IMR-90 (cell line): ENCODE data around the gene IRAK4. TPM values are rescaled to one million over a fixed set of nuclear protein-coding genes. Genes with fewer than 3 reads are reported as not detected.

Experiments
- ATAC-seq: fragments of 200-7000 bp; cut with Tn5 transposase; 2 replicates; pipeline ENCODE4 v1.9.1; 2020; ENCODE audit warnings: low read depth, mild to moderate bottlenecking, moderate library complexity
- BruUV-seq: library from RNA; stranded (reverse); fragments of 400-500 nt; replicated peaks from 2 replicates; lab custom pipeline; 2021; lab: Mats Ljungman, UMichigan
- CTCF ChIA-PET: fragments of 300-600 bp; formaldehyde crosslinking; extraction: SDS; loops from one replicate; lab custom pipeline; 2021; ENCODE audit warnings: antibody characterized with exemption; lab: Yijun Ruan, JAX
- POLR2A ChIA-PET: fragments of 300-600 bp; sonication (Branson Sonifier 250); formaldehyde crosslinking; loops from one replicate; lab custom pipeline; 2022; ENCODE audit warnings: antibody characterized with exemption; ENCODE audit not compliant: unreplicated experiment; lab: Charles Lee
- DNase-seq: peaks from one replicate; pipeline ENCODE4 v3.0.0; 2013
- H2AFZ ChIP-seq: replicated peaks from 2 replicates; pipeline ENCODE3; 2013; ENCODE audit warnings: low read length, mild to moderate bottlenecking; ENCODE audit not compliant: poor library complexity
- H2AK5ac ChIP-seq: 2 replicates; pipeline ENCODE4 v1.6.1; 2013; ENCODE audit warnings: low read depth, low read length, inconsistent platforms
- H2AK9ac ChIP-seq: replicated peaks from 2 replicates; pipeline ENCODE3; 2013; ENCODE audit warnings: mild to moderate bottlenecking, low read depth, low read length, moderate library complexity; ENCODE audit not compliant: poor library complexity
- H2BK120ac ChIP-seq: 2 replicates; pipeline ENCODE4 v1.6.1; 2013; ENCODE audit warnings: low read depth, low read length, inconsistent platforms
- H2BK15ac ChIP-seq: 3 replicates; pipeline ENCODE4 v1.6.1; 2013; ENCODE audit warnings: low read depth, low read length, inconsistent platforms
- H2BK20ac ChIP-seq: 2 replicates; pipeline ENCODE4 v1.6.1; 2013; ENCODE audit warnings: low read depth, mild to moderate bottlenecking, inconsistent platforms, low read length, moderate library complexity
- H2BK5ac ChIP-seq: 2 replicates; pipeline ENCODE4 v1.6.1; 2013; ENCODE audit warnings: mild to moderate bottlenecking, low read depth, low read length, inconsistent platforms; ENCODE audit not compliant: poor library complexity, severe bottlenecking
- H3K14ac ChIP-seq: replicated peaks from 2 replicates; pipeline ENCODE4 v1.6.1; 2013; ENCODE audit warnings: low read depth, low read length, inconsistent platforms
- H3K18ac ChIP-seq: 2 replicates; pipeline ENCODE4 v1.6.1; 2013; ENCODE audit warnings: low read depth, low read length, control low read depth
- H3K23ac ChIP-seq: 2 replicates; pipeline ENCODE4 v1.6.1; 2013; ENCODE audit warnings: low read depth, low read length, inconsistent platforms
- H3K27ac ChIP-seq: 2 replicates; pipeline ENCODE4 v1.5.1; 2013; ENCODE audit warnings: mild to moderate bottlenecking, control low read depth, low read length; ENCODE audit not compliant: insufficient read depth
- H3K27me3 ChIP-seq: 2 replicates; pipeline ENCODE4 v1.6.1; 2013; ENCODE audit warnings: low read length; ENCODE audit not compliant: control insufficient read depth, insufficient read depth
- H3K36me3 ChIP-seq: 2 replicates; pipeline ENCODE4 v1.6.1; 2013; ENCODE audit warnings: low read length, mixed read lengths; ENCODE audit not compliant: control insufficient read depth, insufficient read depth
- H3K4ac ChIP-seq: 2 replicates; pipeline ENCODE4 v1.6.1; 2013; ENCODE audit warnings: low read depth, low read length, inconsistent platforms
- H3K4me1 ChIP-seq: 2 replicates; pipeline ENCODE4 v1.6.1; 2013; ENCODE audit warnings: low read length, mixed read lengths; ENCODE audit not compliant: control insufficient read depth, insufficient read depth
- H3K4me2 ChIP-seq: 2 replicates; pipeline ENCODE4 v1.6.1; 2013; ENCODE audit warnings: low read depth, mild to moderate bottlenecking, control low read depth, low read length, moderate library complexity
- H3K4me3 ChIP-seq: 2 replicates; pipeline ENCODE4 v1.5.1; 2013; ENCODE audit warnings: low read depth, mild to moderate bottlenecking, control low read depth, low read length, moderate library complexity; ENCODE audit not compliant: insufficient read depth
- H3K56ac ChIP-seq: 2 replicates; pipeline ENCODE4 v1.6.1; 2013; ENCODE audit warnings: low read length, inconsistent platforms; ENCODE audit not compliant: insufficient read depth; ENCODE audit errors: extremely low read depth
- H3K79me1 ChIP-seq, 2 experiments: 2 replicates each; pipeline ENCODE4 v1.6.1; 2013; ENCODE audit warnings: low read length in 2 of 2, inconsistent platforms in 1 of 2, low read depth in 1 of 2
- H3K9ac ChIP-seq: 2 replicates; pipeline ENCODE4 v1.6.1; 2013; ENCODE audit warnings: low read depth, low read length, control low read depth
- H3K9me1 ChIP-seq: 2 replicates; pipeline ENCODE4 v1.6.1; 2013; ENCODE audit warnings: low read length, inconsistent platforms; ENCODE audit not compliant: insufficient read depth
- H3K9me3 ChIP-seq: 2 replicates; pipeline ENCODE4 v1.6.1; 2013; ENCODE audit warnings: low read length; ENCODE audit not compliant: control insufficient read depth, insufficient read depth
- H4K20me1 ChIP-seq: 2 replicates; pipeline ENCODE4 v1.6.1; 2013; ENCODE audit warnings: low read length, inconsistent platforms; ENCODE audit not compliant: insufficient read depth
- H4K5ac ChIP-seq: 2 replicates; pipeline ENCODE4 v1.6.1; 2013; ENCODE audit warnings: mild to moderate bottlenecking, low read depth, low read length, control low read depth
- H4K8ac ChIP-seq, 2 experiments: 2 replicates each; pipeline ENCODE4 v1.6.1; 2013; ENCODE audit warnings: low read depth in 2 of 2, low read length in 2 of 2, control low read depth in 1 of 2, inconsistent platforms in 1 of 2
- H4K91ac ChIP-seq: 2 replicates; pipeline ENCODE4 v1.6.1; 2013; ENCODE audit warnings: low read depth, low read length, inconsistent platforms; ENCODE audit not compliant: insufficient read depth
- BHLHE40 ChIP-seq: fragments of 150-350 bp; IDR thresholded peaks from 2 replicates; pipeline ENCODE4 v1.6.1; 2016; ENCODE audit warnings: mild to moderate bottlenecking, low read depth, low read length
- FOS ChIP-seq: fragments of 150-350 bp; IDR thresholded peaks from 2 replicates; pipeline ENCODE4 v1.6.1; 2016; ENCODE audit warnings: low read depth, low read length
- POLR2A ChIP-seq: IDR thresholded peaks from 2 replicates; pipeline ENCODE4 v1.6.1; 2012; ENCODE audit warnings: mild to moderate bottlenecking, low read depth, low read length
- dilution Hi-C: fragments of 300-500 bp; cut with HindIII; formaldehyde crosslinking; loops from one replicate; pipeline ENCODE4 v1.14.3; 2018; ENCODE audit warnings: low sequenced_read_pairs; ENCODE audit not compliant: unreplicated experiment
- in situ Hi-C: fragments of 300-500 bp; cut with MboI; formaldehyde crosslinking; loops from 3 replicates; pipeline ENCODE4 v1.14.3; 2019; ENCODE audit warnings: low sequenced_read_pairs, inconsistent platforms, mixed read lengths
- intact Hi-C: fragments of 100-400 bp; cut with micrococcal nuclease; formaldehyde crosslinking; loops from 2 replicates; pipeline ENCODE4 v1.10.0; 2022
- polyA plus RNA-seq, 3 experiments: library from polyadenylated mRNA; depleted of rRNA; stranded (reverse); fragments of >200 nt; gene quantifications; 2 replicates each; pipeline ENCODE4 v1.2.3, GENCODE V29; 2012; ENCODE audit warnings: low replicate concordance in 1 of 3
- total RNA-seq: library from RNA; depleted of rRNA; stranded (reverse); fragments of >200 nt; gene quantifications from 2 replicates; pipeline ENCODE4 v1.2.3, GENCODE V29; 2012

IRAK4 gene
- total and polyA plus RNA-seq, 2 of the 4 experiments (the other 2 are of a cell fraction), result 12.6 to 27.6 TPM

DNA sequence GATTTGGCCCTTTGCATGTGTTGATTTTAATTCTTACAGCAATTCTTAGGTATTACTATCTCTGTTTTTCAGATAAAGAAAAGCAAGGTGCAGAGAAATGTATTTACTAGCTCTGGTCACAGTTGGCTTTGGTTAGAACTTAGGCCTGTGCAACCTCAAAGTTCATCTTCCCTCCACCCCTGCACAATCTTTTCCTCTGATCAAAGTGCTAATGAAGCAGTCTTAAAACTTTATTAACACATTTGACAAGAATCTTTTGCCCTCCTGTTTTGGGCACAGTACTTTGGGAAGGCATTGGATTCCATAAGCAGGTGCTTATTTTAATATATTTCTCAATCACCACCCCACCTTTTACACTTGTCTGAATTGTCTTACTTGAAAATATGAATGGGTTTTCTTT lies 2.7 kb downstream of the IRAK4 start:
- Histone ChIP-seq H3K23ac (no peak overlapping the region), H4K20me1 (no peaks in the 10 kb centered on the region), H2AK5ac (no peak overlapping the region), H4K91ac (no peak overlapping the region), H3K4me3 (no peak overlapping the region), H3K79me1 (peaks cover 25 to 39% of the 10 kb centered on the region in 2 experiments), H4K8ac (no peak overlapping the region), H2BK20ac (no peak overlapping the region), H2BK5ac (no peak overlapping the region), H3K14ac (no peak overlapping the region), H2BK15ac (no peak overlapping the region), H2AFZ (no peak overlapping the region), H3K27me3 (no peaks in the 10 kb centered on the region), H2BK120ac (no peak overlapping the region), H3K4ac (no peak overlapping the region), H3K56ac (no peak overlapping the region), H3K9me1 (peaks cover 6% of the 10 kb centered on the region; the same call in 1 of the 2 replicates), H3K4me2 (no peak overlapping the region), H3K4me1 (peaks cover 15% of the 10 kb centered on the region), H3K27ac (no peak overlapping the region), H3K9me3 (no peaks in the 10 kb centered on the region), H3K36me3 (no peaks in the 10 kb centered on the region), H3K18ac (no peak overlapping the region), H2AK9ac (no peak overlapping the region), H3K9ac (no peak overlapping the region), H4K5ac (no peak overlapping the region)
- ATAC-seq, result no peak
- no TSS peak for BruUV-seq
- intact Hi-C loops (no loop called here), dilution Hi-C loops (no loop called here), in situ Hi-C loops (no loop called here)
- no peak for DNase-seq
- no peak for TF ChIP-seq FOS
- no peak for TF ChIP-seq BHLHE40
- no peak for TF ChIP-seq POLR2A
- ChIA-PET CTCF (no interaction called here), POLR2A (no interaction called here)
